Measurements from ENCODE around the gene OTULIN.

OTULIN gene

GRCh38 chr5:14676320-14676719, 11.8 kb downstream of the OTULIN start:
- TF ChIP-seq PATZ1 (CRISPR knock-in tag; IDR thresholded peaks at IDR 0.05; ENCODE audit: borderline replicate concordance) (no peak), SNAI2 (CRISPR knock-in tag; IDR thresholded peaks at IDR 0.05) (no peak), POU6F1 (CRISPR knock-in tag; IDR thresholded peaks at IDR 0.05; ENCODE audit: borderline replicate concordance, low read depth) (no peak), BACH2 (CRISPR knock-in tag; IDR thresholded peaks at IDR 0.05; ENCODE audit: borderline replicate concordance) (no peak), ESRRG (CRISPR knock-in tag; IDR thresholded peaks at IDR 0.05) (no peak), CREB5 (CRISPR knock-in tag; IDR thresholded peaks at IDR 0.05; ENCODE audit: low read depth) (no peak), GLIS3 (CRISPR knock-in tag; IDR thresholded peaks at IDR 0.05) (no peak), PPARA (CRISPR knock-in tag; IDR thresholded peaks at IDR 0.05; ENCODE audit: borderline replicate concordance) (no peak), ARNTL (CRISPR knock-in tag; IDR thresholded peaks at IDR 0.05; ENCODE audit: borderline replicate concordance, low read depth) (no peak), ZNF565 (CRISPR knock-in tag; conservative IDR thresholded peaks at IDR 0.05; ENCODE audit: low read depth) (no peak), ISL1 (CRISPR knock-in tag; IDR thresholded peaks at IDR 0.05) (no peak)
- 0 out of 3 replicates have a peak, but pooled peaks have one; percentile 14 for ATAC-seq

GRCh38 chr5:14678773-14679334, 14.3 kb downstream of the OTULIN start:
- ATAC-seq = no peak
- TF ChIP-seq GLIS3 (CRISPR knock-in tag; IDR thresholded peaks at IDR 0.05) (no peak), CREB5 (CRISPR knock-in tag; IDR thresholded peaks at IDR 0.05; ENCODE audit: low read depth) (no peak), ZFP30 (CRISPR knock-in tag; IDR thresholded peaks at IDR 0.05) (no peak), ZNF565 (CRISPR knock-in tag; conservative IDR thresholded peaks at IDR 0.05; ENCODE audit: low read depth) (no peak), BACH2 (CRISPR knock-in tag; IDR thresholded peaks at IDR 0.05; ENCODE audit: borderline replicate concordance) (no peak), POU6F1 (CRISPR knock-in tag; IDR thresholded peaks at IDR 0.05; ENCODE audit: borderline replicate concordance, low read depth) (no peak), ISL1 (CRISPR knock-in tag; IDR thresholded peaks at IDR 0.05) (no peak), PPARA (CRISPR knock-in tag; IDR thresholded peaks at IDR 0.05; ENCODE audit: borderline replicate concordance) (no peak), ZC3H10 (CRISPR knock-in tag; IDR thresholded peaks at IDR 0.05) (no peak), ARNTL (CRISPR knock-in tag; IDR thresholded peaks at IDR 0.05; ENCODE audit: borderline replicate concordance, low read depth) (no peak), ESRRG (CRISPR knock-in tag; IDR thresholded peaks at IDR 0.05) (no peak), PATZ1 (CRISPR knock-in tag; IDR thresholded peaks at IDR 0.05; ENCODE audit: borderline replicate concordance) (no peak), RARB (CRISPR knock-in tag; IDR thresholded peaks at IDR 0.05) (no peak), ZFP3 (CRISPR knock-in tag; IDR thresholded peaks at IDR 0.05) (no peak), TCF4 (CRISPR knock-in tag; IDR thresholded peaks at IDR 0.05; ENCODE audit: borderline replicate concordance) (no peak), ZNF70 (CRISPR knock-in tag; IDR thresholded peaks at IDR 0.05) (no peak)

GRCh38 chr5:14679595-14679994, 15.1 kb downstream of the OTULIN start:
- no peak for TF ChIP-seq ISL1 (CRISPR knock-in tag; IDR thresholded peaks at IDR 0.05)
- no peak for TF ChIP-seq ZFP30 (CRISPR knock-in tag; IDR thresholded peaks at IDR 0.05)
- no peak for TF ChIP-seq ZNF565 (CRISPR knock-in tag; conservative IDR thresholded peaks at IDR 0.05; ENCODE audit: low read depth)
- ATAC-seq = no peak

Measured in SK-N-SH treated with all-trans-retinoic acid at 6 μM for 48 hours (cell line).